Peyer's patch (tissue), 4 donors: ENCODE results near the gene KCNIP4.

Source experiments
- CTCF ChIP-seq, 6 experiments: fragments of 450-650 bp in 4 of 6; fragments of 200-600 bp in 2 of 6; sonication (generic) in 1 of 6; IDR thresholded peaks; one replicate each; pipeline ENCODE4 v1.5.1; 2017 to 2019; ENCODE audit warnings: antibody characterized with exemption in 6 of 6, mild to moderate bottlenecking in 3 of 6, moderate library complexity in 1 of 6
- POLR2A ChIP-seq, 2 donors: fragments of 450-650 bp; IDR thresholded peaks; one replicate each; pipeline ENCODE4 v1.5.1; 2017; ENCODE audit warnings: antibody characterized with exemption in 2 of 2, mild to moderate bottlenecking in 2 of 2, moderate library complexity in 2 of 2

- no peak for TF ChIP-seq POLR2A (IDR thresholded peaks at IDR 0.05)
- TF ChIP-seq CTCF (IDR thresholded peaks at IDR 0.05), result no peak
Observed at GRCh38 chr4:21688596-21689265, 259.8 kb downstream of the KCNIP4 start.
